ENCODE results near the gene KIR2DL4.
"Not testable (repeated sequence)": the region's sequence is repeated elsewhere in the genome, so short reads cannot be mapped to it uniquely, and the experiment has no call there.

KIR2DL4 gene

GRCh38 chr19:54803410-54803809, at the start of gene KIR2DL4:
Gene KIR2DL4, plus strand, starts transcription at chr19:54803610. Its CDS starts 42 bp downstream, at chr19:54803652.
- no peak for DNase-seq

GRCh38 chr19:54756204-54757110, 47.0 kb upstream of the KIR2DL4 start:
- not testable (repeated sequence) for DNase-seq

GRCh38 chr19:54758577-54758976, 44.8 kb upstream of the KIR2DL4 start:
- not testable (repeated sequence) for DNase-seq

GRCh38 chr19:54764219-54764618, 39.2 kb upstream of the KIR2DL4 start:
- peak; percentile 46 for DNase-seq

GRCh38 chr19:54766464-54766863, 36.9 kb upstream of the KIR2DL4 start:
- not testable (repeated sequence) for DNase-seq

- DNase-seq, result not testable (repeated sequence)
Measured at GRCh38 chr19:54769646-54770045, 33.8 kb upstream of the KIR2DL4 start, which contains the start of gene KIR2DL1. Gene KIR2DL1, plus strand, starts transcription at chr19:54769793. Its CDS starts 58 bp downstream, at chr19:54769851.

- DNase-seq, result not testable (repeated sequence)
Measured at GRCh38 chr19:54770511-54770910, 32.9 kb upstream of the KIR2DL4 start.

- DNase-seq, result not testable (repeated sequence)
Measured at GRCh38 chr19:54771018-54771960, 32.1 kb upstream of the KIR2DL4 start.

GRCh38 chr19:54772666-54773065, 30.7 kb upstream of the KIR2DL4 start:
- DNase-seq, result not testable (repeated sequence)

- DNase-seq, result not testable (repeated sequence)
Measured at GRCh38 chr19:54775095-54775815, 28.2 kb upstream of the KIR2DL4 start.

- not testable (repeated sequence) for DNase-seq
Measured at GRCh38 chr19:54775830-54776229, 27.6 kb upstream of the KIR2DL4 start.

- not testable (repeated sequence) for DNase-seq
Measured at GRCh38 chr19:54777851-54778250, 25.6 kb upstream of the KIR2DL4 start.

GRCh38 chr19:54778896-54779295, 24.5 kb upstream of the KIR2DL4 start:
- DNase-seq, result peak; percentile 30

GRCh38 chr19:54782916-54783315, 20.5 kb upstream of the KIR2DL4 start:
- DNase-seq, result not testable (repeated sequence)

- not testable (repeated sequence) for DNase-seq
Measured at GRCh38 chr19:54786091-54786723, 17.2 kb upstream of the KIR2DL4 start.

- DNase-seq, result not testable (repeated sequence)
Measured at GRCh38 chr19:54788154-54788553, 15.3 kb upstream of the KIR2DL4 start.

- DNase-seq, result no peak
Measured at GRCh38 chr19:54790711-54791110, 12.7 kb upstream of the KIR2DL4 start.

GRCh38 chr19:54791476-54791875, 11.9 kb upstream of the KIR2DL4 start:
- no peak for DNase-seq

GRCh38 chr19:54792814-54793213, 10.6 kb upstream of the KIR2DL4 start:
- no peak for DNase-seq

GRCh38 chr19:54795758-54796157, 7.7 kb upstream of the KIR2DL4 start:
- DNase-seq, result peak; percentile 52

- no peak for DNase-seq
Measured at GRCh38 chr19:54804101-54804500, 691 bp downstream of the KIR2DL4 start.

- DNase-seq, result no peak
Measured at GRCh38 chr19:54804571-54804970, 1.2 kb downstream of the KIR2DL4 start.

Data from GF-D8 (cell line).